ENCODE results near the gene TCF7L1.

Gene TCF7L1

GRCh38 chr2:85134896-85135659, 1.9 kb downstream of the TCF7L1 start:
- no peak overlapping the region for H3K4me3 ChIP-seq (replicated peaks; ENCODE audit: insufficient read depth, low read length)
- H3K27me3 ChIP-seq (ENCODE audit: insufficient read depth, poor library complexity, severe bottlenecking): peaks cover 41% of the 10 kb centered on the region
- no peak overlapping the region for H3K27ac ChIP-seq (replicated peaks)
- no peak for DNase-seq (ENCODE audit: low read depth in 1 of 2, low spot score in 1 of 2)
- TF ChIP-seq, protein P1, sequence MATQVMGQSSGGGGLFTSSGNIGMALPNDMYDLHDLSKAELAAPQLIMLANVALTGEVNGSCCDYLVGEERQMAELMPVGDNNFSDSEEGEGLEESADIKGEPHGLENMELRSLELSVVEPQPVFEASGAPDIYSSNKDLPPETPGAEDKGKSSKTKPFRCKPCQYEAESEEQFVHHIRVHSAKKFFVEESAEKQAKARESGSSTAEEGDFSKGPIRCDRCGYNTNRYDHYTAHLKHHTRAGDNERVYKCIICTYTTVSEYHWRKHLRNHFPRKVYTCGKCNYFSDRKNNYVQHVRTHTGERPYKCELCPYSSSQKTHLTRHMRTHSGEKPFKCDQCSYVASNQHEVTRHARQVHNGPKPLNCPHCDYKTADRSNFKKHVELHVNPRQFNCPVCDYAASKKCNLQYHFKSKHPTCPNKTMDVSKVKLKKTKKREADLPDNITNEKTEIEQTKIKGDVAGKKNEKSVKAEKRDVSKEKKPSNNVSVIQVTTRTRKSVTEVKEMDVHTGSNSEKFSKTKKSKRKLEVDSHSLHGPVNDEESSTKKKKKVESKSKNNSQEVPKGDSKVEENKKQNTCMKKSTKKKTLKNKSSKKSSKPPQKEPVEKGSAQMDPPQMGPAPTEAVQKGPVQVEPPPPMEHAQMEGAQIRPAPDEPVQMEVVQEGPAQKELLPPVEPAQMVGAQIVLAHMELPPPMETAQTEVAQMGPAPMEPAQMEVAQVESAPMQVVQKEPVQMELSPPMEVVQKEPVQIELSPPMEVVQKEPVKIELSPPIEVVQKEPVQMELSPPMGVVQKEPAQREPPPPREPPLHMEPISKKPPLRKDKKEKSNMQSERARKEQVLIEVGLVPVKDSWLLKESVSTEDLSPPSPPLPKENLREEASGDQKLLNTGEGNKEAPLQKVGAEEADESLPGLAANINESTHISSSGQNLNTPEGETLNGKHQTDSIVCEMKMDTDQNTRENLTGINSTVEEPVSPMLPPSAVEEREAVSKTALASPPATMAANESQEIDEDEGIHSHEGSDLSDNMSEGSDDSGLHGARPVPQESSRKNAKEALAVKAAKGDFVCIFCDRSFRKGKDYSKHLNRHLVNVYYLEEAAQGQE (IDR thresholded peaks at IDR 0.05; ENCODE audit: insufficient replicate concordance, low read depth): no peak
- TF ChIP-seq SPI1 (IDR thresholded peaks at IDR 0.05; ENCODE audit: borderline replicate concordance, low read depth) (no peak), POLR2AphosphoS5 (IDR thresholded peaks at IDR 0.05; ENCODE audit: low read depth) (no peak), GABPA (IDR thresholded peaks at IDR 0.05; ENCODE audit: low read depth) (no peak)
- TF ChIP-seq, protein P2, sequence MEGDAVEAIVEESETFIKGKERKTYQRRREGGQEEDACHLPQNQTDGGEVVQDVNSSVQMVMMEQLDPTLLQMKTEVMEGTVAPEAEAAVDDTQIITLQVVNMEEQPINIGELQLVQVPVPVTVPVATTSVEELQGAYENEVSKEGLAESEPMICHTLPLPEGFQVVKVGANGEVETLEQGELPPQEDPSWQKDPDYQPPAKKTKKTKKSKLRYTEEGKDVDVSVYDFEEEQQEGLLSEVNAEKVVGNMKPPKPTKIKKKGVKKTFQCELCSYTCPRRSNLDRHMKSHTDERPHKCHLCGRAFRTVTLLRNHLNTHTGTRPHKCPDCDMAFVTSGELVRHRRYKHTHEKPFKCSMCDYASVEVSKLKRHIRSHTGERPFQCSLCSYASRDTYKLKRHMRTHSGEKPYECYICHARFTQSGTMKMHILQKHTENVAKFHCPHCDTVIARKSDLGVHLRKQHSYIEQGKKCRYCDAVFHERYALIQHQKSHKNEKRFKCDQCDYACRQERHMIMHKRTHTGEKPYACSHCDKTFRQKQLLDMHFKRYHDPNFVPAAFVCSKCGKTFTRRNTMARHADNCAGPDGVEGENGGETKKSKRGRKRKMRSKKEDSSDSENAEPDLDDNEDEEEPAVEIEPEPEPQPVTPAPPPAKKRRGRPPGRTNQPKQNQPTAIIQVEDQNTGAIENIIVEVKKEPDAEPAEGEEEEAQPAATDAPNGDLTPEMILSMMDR (IDR thresholded peaks at IDR 0.05; ENCODE audit: insufficient read depth, low read length): no peak

- TF ChIP-seq GABPA (IDR thresholded peaks at IDR 0.05; ENCODE audit: low read depth) (no peak), SPI1 (IDR thresholded peaks at IDR 0.05; ENCODE audit: borderline replicate concordance, low read depth) (no peak), POLR2AphosphoS5 (IDR thresholded peaks at IDR 0.05; ENCODE audit: low read depth) (no peak)
- TF ChIP-seq, protein P1 (IDR thresholded peaks at IDR 0.05; ENCODE audit: insufficient replicate concordance, low read depth): no peak
- TF ChIP-seq, protein P2 (IDR thresholded peaks at IDR 0.05; ENCODE audit: insufficient read depth, low read length): no peak
- Histone ChIP-seq H3K27me3 (ENCODE audit: insufficient read depth, poor library complexity, severe bottlenecking) (peaks cover 41% of the 10 kb centered on the region), H3K27ac (replicated peaks) (no peak overlapping the region), H3K4me3 (replicated peaks; ENCODE audit: insufficient read depth, low read length) (no peak overlapping the region)
- no peak for DNase-seq (ENCODE audit: low read depth in 1 of 2, low spot score in 1 of 2)
Measured at GRCh38 chr2:85135660-85135914, 2.4 kb downstream of the TCF7L1 start.

GRCh38 chr2:85137156-85137555, 4.0 kb downstream of the TCF7L1 start:
- no peak for DNase-seq (ENCODE audit: low read depth in 1 of 2, low spot score in 1 of 2)
- H3K27me3 ChIP-seq (ENCODE audit: insufficient read depth, poor library complexity, severe bottlenecking): peaks cover 40% of the 10 kb centered on the region
- H3K4me3 ChIP-seq (replicated peaks; ENCODE audit: insufficient read depth, low read length): no peak overlapping the region
- H3K27ac ChIP-seq (replicated peaks): no peak overlapping the region
- TF ChIP-seq SPI1 (IDR thresholded peaks at IDR 0.05; ENCODE audit: borderline replicate concordance, low read depth) (no peak), POLR2AphosphoS5 (IDR thresholded peaks at IDR 0.05; ENCODE audit: low read depth) (no peak), GABPA (IDR thresholded peaks at IDR 0.05; ENCODE audit: low read depth) (no peak)
- TF ChIP-seq, protein P2 (IDR thresholded peaks at IDR 0.05; ENCODE audit: insufficient read depth, low read length): no peak
- TF ChIP-seq, protein P1 (IDR thresholded peaks at IDR 0.05; ENCODE audit: insufficient replicate concordance, low read depth): no peak

Measured in HL-60 (cell line).